Measurements from ENCODE around the gene ATP10A.

GRCh38 chr15:25792128-25792527 lies 71.0 kb downstream of the ATP10A start:
- TF ChIP-seq, protein P1, sequence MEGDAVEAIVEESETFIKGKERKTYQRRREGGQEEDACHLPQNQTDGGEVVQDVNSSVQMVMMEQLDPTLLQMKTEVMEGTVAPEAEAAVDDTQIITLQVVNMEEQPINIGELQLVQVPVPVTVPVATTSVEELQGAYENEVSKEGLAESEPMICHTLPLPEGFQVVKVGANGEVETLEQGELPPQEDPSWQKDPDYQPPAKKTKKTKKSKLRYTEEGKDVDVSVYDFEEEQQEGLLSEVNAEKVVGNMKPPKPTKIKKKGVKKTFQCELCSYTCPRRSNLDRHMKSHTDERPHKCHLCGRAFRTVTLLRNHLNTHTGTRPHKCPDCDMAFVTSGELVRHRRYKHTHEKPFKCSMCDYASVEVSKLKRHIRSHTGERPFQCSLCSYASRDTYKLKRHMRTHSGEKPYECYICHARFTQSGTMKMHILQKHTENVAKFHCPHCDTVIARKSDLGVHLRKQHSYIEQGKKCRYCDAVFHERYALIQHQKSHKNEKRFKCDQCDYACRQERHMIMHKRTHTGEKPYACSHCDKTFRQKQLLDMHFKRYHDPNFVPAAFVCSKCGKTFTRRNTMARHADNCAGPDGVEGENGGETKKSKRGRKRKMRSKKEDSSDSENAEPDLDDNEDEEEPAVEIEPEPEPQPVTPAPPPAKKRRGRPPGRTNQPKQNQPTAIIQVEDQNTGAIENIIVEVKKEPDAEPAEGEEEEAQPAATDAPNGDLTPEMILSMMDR (IDR thresholded peaks at IDR 0.05) = no peak
- TF ChIP-seq POLR2A (IDR thresholded peaks at IDR 0.05) = no peak
